T-helper 9 cell (primary cell): Measurements from ENCODE around the gene FAM98C.
A peak's percentile ranks its signal among the peaks of the same experiment; 100 is the strongest.
"Not testable (repeated sequence)": the region's sequence is repeated elsewhere in the genome, so short reads cannot be mapped to it uniquely, and the experiment has no call there.

ENCODE experiments used
- DNase-seq: peaks from one replicate; pipeline ENCODE4 v3.0.0-alpha.2; 2020
- total RNA-seq, 2 donors: gene quantifications; one replicate each; lab custom pipeline; 2026; lab: John Stamatoyannopoulos, UW

The FAM98C gene
- total RNA-seq, result 19.5 to 29.9 reads per million in 2 donors

DNA sequence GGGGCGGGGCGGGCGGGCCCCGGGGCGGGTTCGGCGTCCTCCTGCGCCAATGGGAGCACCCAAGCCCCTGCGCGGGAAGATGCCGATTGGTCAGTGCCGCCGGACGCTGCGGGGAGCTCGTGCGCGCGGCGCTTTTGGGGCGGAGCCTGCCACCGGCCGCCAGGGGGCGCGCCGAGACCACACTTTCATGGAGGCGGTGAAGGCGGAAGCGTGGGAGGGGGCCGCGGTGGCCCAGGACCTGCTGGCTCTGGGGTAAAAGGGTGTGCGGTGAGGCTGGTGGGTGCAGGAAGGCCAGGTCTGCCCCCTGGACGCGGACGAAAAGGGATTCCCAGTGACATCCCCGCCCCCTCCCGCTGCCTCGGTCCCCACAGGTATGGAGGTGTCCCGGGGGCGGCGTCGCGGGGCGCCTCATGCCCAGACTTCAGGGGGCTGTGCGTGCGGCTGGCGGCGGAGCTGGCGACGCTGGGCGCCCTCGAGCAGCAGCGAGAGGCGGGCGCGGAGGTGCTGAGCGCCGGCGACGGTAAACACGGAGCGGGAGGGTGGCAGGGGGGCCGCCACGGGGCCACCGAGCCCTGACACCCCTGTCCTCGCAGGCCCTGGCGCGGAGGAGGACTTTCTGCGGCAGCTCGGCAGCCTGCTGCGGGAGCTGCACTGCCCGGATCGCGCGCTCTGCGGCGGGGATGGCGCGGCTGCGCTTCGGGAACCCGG lies at the start of gene FAM98C:
Gene FAM98C (plus strand): TSS at position 127 of the 708 bp plus-strand sequence. CDS start 61 bp downstream, at position 188.
- DNase-seq, result peak; percentile 97

DNA sequence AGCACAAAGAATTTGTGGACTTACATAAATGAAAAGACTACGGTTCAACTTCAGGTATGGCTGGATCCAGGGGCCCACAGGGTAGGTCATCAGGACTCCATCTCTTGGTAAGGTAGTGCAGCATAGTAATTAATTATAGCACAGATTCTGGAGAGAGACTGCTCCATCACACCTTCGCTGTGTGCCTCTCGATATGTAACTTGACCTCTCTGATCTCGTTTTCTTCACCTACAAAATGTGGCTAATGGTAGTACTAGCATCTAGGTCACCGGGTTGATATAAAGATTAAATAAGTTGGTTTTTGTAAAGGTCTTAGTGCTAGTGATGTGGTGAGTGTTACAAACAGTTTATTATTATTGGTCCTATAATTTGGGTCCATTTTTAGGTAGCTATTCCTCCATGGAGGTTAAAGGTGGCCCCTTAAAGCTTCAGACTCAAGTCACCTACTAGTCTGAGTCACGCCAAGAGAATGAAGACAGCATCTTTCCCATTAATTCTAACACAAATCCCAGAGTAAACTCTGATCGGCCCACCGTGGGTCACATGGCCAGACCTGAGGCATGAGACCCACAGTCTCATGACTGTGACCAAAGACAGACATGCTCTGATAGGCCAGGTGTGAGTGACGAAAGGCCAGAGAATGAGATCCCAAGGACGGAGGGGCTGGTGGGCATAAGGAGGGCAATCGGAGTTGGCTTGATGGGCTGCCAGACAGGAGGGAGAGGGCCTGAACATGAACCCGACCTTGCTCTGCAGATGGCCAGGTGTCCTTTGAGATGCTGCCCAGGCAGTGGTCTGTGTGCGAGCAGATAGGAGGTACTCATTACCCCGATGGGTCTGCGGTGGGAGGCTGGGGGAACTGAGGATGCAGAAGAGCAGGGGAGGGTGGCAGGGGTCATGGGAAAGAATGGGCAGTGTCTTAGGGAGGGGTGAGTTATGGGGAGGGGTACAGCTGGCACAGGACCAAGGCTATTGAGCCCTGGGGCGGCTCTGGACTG lies 46.9 kb upstream of the FAM98C start:
- no peak for DNase-seq

DNA sequence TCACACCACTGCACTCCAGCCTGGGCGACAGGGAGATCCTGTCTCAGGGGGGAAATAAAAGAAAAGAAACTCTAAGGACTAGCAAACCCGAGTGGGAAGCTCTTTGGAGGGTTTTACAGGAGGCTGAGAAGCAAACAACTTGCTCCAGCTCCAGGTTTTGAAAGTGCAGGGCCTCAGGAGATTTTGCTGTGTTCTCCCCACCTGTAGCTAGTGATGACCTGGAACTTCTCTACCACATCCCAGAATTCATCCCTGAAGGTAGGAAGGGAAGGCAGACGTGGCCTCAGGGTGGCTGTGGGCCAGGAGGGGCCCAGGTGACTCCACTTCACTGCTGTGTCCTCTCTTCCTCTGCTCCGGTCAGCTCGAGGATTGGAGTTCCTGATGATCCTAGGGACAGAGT lies 44.8 kb upstream of the FAM98C start:
- DNase-seq, result no peak

GRCh38 chr19:38359242-38360021 lies 43.5 kb upstream of the FAM98C start:
- DNase-seq, result no peak

DNA sequence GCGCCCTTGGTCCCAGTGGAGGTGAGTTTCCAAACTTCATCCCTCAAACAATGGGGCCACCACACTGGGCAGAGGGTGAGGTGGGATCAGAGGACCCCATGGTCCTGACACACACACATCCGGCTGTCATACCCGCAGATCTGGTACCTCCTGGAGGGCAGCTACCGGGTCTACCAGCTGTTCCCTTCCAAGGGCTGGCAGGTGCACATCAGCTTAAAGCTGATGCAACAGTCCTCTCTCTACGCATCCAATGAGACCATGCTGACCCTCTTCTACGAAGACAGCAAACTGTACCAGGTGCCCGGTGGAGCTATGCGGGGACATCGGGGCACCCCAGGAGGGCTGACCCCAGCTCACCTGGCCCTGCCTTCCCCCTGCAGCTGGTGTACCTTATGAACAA lies 42.5 kb upstream of the FAM98C start:
- DNase-seq, result no peak

GRCh38 chr19:38360839-38361631 lies 41.9 kb upstream of the FAM98C start:
- DNase-seq, result no peak

GRCh38 chr19:38361633-38362075 lies 41.2 kb upstream of the FAM98C start:
- peak; percentile 48 for DNase-seq

DNA sequence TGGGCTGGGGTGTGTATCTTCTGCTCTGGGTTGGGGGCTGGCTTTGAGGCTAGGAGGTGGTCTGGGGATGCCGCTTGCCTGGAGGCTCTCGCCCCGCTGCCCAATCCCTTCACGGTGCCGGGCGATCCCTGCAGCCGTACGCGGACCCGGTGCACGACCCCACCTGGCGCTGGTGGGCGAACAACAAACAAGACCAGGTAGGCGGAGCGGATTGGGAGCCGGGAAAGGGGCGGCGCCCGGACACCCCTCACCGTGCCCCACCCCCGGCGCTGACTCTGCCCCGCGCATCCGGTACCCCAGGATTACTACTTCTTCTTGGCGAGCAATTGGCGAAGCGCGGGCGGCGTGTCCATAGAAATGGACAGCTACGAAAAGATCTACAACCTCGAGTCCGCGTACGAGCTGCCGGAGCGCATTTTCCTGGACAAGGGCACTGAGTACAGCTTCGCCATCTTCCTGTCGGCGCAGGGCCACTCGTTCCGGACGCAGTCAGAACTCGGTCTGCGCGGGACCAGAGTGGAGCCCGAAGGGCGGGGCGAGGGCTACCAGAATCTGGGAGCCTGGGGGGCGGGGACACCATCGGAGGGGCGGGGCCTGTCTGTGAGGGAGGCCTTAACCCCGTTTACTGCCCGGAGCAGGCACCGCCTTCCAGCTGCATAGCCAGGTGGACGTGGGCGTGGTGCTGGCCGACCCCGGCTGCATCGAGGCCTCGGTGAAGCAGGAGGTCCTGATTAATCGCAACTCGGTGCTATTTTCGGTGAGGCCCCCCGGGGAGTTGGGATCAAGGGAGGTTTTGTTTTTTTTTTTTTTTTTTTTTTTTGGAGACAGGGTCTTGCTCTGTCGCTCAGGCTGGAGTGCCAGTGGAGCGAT lies 40.6 kb upstream of the FAM98C start:
- peak; percentile 57 for DNase-seq

- DNase-seq, result not testable (repeated sequence)
Observed at GRCh38 chr19:38362946-38363688, 39.8 kb upstream of the FAM98C start.

DNA sequence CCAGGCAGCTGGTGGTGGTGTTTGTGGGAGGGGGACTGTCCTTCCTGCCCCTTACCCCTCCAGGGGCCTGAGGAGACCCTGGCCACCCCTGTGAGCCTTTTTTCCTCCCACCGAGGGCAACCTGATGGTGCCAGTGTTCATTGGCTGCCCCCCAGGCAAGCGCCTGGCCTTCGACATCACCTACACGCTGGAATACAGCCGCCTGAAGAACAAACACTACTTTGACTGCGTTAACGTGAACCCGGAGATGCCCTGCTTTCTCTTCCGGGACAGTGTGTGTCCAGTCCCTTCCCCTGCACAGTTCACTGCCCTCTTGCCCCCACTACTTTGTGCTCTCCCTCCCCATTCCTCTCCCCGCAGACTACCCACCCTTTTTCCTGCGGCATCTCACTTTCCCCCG lies 35.9 kb upstream of the FAM98C start:
- DNase-seq, result no peak

GRCh38 chr19:38369584-38369983 lies 33.3 kb upstream of the FAM98C start:
- DNase-seq, result no peak

DNA sequence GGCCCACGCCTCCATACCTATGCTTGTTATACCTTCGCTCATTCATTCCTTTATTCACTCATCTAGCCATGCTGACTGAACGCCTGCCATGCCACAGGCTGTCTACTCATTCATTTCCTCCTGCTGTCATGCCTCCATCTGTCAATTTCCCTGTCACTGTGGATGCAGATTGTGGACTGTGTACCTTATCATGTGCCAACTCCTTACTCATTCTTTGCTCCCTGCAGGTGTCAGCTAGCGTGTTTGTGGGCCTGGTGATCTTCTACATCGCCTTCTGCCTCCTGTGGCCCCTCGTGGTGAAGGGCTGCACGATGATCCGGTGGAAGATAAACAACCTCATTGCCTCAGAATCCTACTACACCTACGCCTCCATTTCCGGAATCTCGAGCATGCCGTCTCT lies 32.6 kb upstream of the FAM98C start:
- DNase-seq, result no peak

DNA sequence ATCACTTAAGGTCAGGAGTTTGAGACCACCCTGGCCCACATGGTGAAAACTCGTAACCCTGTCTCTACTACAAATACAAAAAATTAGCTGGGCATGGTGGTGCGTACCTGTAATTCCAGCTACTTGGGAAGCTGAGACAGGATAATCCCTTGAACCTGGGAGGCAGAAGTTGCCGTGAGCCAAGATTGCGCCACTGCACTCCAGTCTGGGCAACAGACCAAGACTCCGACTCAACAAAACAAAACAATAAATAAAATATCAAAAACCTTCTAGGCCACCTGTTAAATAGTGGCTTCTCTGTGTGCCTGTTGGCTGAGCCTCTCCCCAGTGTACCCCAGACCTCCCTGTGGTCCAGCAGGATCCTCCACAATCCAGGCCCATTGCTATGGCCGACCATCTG lies 31.8 kb upstream of the FAM98C start:
- no peak for DNase-seq

DNA sequence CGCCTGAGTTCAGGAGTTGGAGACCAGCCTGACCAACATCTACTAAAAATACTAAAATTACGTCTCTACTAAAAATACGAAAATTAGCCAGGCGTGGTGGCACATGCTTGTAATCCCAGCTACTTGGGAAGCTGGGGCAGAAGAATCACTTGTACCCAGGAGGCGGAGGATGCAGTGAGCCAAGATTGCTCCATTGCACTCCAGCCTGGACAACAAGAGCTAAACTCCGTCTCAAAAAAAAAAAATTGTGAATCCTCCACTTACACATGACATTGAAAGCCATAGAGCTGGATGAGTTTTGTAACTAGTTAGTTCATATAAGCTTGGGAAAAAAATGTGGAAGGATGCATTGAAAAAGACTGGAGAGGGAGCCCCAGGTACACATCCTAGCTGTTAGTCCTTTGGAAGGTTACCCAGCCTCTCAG lies 29.0 kb upstream of the FAM98C start:
- no peak for DNase-seq

DNA sequence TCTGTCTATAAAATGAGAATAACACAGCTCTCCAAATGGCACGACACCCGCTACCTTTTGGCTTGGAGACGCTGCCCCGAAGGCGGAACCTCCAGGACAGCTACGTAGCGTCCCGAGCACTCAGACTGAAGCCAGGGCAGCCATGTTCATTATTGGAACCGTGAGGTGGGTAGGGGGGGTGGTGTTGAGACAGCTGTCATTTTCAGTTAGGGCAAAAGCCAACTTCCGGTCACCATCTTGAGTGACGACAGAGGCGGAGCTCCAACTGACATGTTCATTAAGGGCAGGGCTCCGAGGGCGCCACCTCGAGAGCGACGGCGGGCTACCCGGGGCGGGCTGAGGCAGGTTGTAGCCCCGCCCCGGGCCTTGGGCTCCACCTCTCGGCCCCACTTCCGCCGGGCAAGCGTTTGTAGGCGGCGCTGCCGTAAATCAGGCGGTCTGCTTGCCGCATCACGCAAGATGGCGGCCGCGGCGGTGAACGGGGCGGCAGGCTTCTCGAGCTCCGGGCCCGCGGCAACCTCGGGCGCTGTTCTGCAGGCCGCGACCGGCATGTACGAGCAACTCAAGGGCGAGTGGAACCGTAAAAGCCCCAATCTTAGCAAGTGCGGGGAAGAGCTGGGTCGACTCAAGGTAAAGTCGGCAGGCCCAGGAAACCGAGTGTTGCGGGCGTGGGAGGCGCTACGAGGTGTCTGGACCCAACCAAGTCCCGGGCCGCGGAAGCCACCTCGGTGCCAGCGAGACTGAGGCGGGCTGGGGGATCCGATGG lies 28.4 kb upstream of the FAM98C start, which contains the start of gene PSMD8:
Gene PSMD8 (plus strand): TSS at position 240 of the 766 bp plus-strand sequence. CDS start 31 bp downstream, at position 271.
- DNase-seq, result peak; percentile 95

DNA sequence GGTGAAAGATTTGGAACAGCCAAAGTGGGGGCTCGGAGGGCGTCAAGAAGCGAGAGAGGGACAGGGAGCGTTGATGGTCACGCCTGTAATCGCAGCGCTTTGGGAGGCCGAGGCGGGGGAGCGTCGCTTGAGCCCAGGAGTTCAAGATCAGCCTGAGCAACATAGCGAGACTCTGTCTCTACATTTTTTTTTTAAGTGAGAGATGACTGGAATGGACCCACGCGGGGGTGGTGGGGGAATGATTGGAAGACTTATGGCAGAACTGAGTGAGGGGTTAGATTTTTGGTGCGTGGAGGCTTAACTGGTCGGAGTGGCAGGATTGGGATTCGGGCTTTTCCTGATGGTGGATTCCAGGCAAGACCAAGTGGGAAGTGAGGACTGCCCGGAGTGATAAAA lies 27.8 kb upstream of the FAM98C start:
- no peak for DNase-seq

DNA sequence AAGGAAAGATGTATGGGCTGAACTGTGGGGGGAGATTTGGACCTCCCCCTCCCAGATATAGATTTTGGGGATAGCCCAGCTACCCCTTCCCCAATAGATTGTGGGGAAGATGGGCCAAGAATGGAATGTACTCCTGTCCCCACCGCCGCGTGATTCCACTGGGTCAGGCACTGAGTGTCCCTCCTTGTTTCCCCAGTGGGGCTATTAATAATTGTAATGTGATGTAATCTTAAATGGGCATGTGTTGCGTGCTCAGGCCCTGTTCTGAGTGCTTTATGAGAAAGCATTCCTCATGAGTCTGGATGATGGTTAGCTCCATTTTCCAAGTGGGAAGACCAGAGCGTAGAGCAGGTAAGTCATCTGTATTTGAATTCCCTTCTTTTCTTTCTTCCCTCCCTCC lies 27.1 kb upstream of the FAM98C start:
- DNase-seq, result no peak

DNA sequence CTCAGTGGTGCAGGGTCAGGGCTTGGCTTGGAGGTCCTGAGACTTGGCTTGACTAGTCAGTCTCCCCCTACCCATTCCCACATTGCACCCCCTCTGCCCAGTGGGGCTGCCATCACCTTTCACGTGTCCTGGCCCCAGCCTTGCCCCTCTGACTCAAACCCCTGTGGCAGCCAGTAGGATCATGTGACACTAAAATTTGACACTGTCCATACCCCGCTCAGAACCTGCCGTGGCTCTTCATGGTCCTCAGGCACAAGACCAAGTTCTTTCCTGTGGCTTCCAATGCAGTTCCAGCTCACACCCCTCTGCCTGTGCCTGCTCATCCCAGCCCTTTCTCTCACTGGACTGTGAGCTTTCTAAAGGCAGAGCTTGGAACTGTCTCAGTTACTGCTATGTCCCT lies 26.3 kb upstream of the FAM98C start:
- no peak for DNase-seq

GRCh38 chr19:38377052-38377451 lies 25.8 kb upstream of the FAM98C start:
- DNase-seq, result no peak
